Measurements from ENCODE around the gene TRIM40.

TRIM40 gene

GRCh38 chr6:30135757-30136156 lies at the start of gene TRIM40:
Gene TRIM40, plus strand, starts transcription at chr6:30136140. Its CDS starts 897 bp downstream, at chr6:30137037.
- no peak for DNase-seq (ENCODE audit: low read depth, low spot score)

GRCh38 chr6:30087876-30088275 lies 48.1 kb upstream of the TRIM40 start:
- DNase-seq (ENCODE audit: low read depth, low spot score): no peak

- no peak for DNase-seq (ENCODE audit: low read depth, low spot score)
Measured at GRCh38 chr6:30091577-30092381, 44.2 kb upstream of the TRIM40 start.

- no peak for DNase-seq (ENCODE audit: low read depth, low spot score)
Measured at GRCh38 chr6:30092852-30093543, 42.9 kb upstream of the TRIM40 start.

GRCh38 chr6:30093951-30094661 lies 41.8 kb upstream of the TRIM40 start:
- DNase-seq (ENCODE audit: low read depth, low spot score): no peak

GRCh38 chr6:30096829-30097228 lies 39.1 kb upstream of the TRIM40 start:
- no peak for DNase-seq (ENCODE audit: low read depth, low spot score)

- no peak for DNase-seq (ENCODE audit: low read depth, low spot score)
Measured at GRCh38 chr6:30097902-30098768, 37.8 kb upstream of the TRIM40 start.

GRCh38 chr6:30100154-30100553 lies 35.8 kb upstream of the TRIM40 start:
- no peak for DNase-seq (ENCODE audit: low read depth, low spot score)

- no peak for DNase-seq (ENCODE audit: low read depth, low spot score)
Measured at GRCh38 chr6:30100585-30101443, 35.1 kb upstream of the TRIM40 start.

GRCh38 chr6:30101444-30102413 lies 34.2 kb upstream of the TRIM40 start:
- DNase-seq (ENCODE audit: low read depth, low spot score): peak; percentile 45

- DNase-seq (ENCODE audit: low read depth, low spot score): no peak
Measured at GRCh38 chr6:30102414-30102969, 33.4 kb upstream of the TRIM40 start.

- peak; percentile 71 for DNase-seq (ENCODE audit: low read depth, low spot score)
Measured at GRCh38 chr6:30102970-30103871, 32.7 kb upstream of the TRIM40 start.

GRCh38 chr6:30103872-30104179 lies 32.1 kb upstream of the TRIM40 start:
- DNase-seq (ENCODE audit: low read depth, low spot score): no peak

- DNase-seq (ENCODE audit: low read depth, low spot score): no peak
Measured at GRCh38 chr6:30104661-30105060, 31.3 kb upstream of the TRIM40 start.

GRCh38 chr6:30111266-30111856 lies 24.6 kb upstream of the TRIM40 start:
- DNase-seq (ENCODE audit: low read depth, low spot score): no peak

- no peak for DNase-seq (ENCODE audit: low read depth, low spot score)
Measured at GRCh38 chr6:30112402-30112994, 23.4 kb upstream of the TRIM40 start.

Measured in smooth muscle cell of the brain vasculature (primary cell).